ENCODE results near the gene SRRM1. TPM values are rescaled to one million over a fixed set of nuclear protein-coding genes. Genes with fewer than 3 reads are reported as not detected.
"Not testable (repeated sequence)": the region's sequence is repeated elsewhere in the genome, so short reads cannot be mapped to it uniquely, and the experiment has no call there.

The SRRM1 gene
- total RNA-seq, 1 experiment from 2014 or later: 128 TPM

- Histone ChIP-seq H3K36me3 (ENCODE audit: control insufficient read depth, insufficient read depth, low read length) (no peaks in the 10 kb centered on the region), H3K4me3 (ENCODE audit: low read depth, low read length) (peak overlapping the region; percentile 21), H3K27me3 (replicated peaks; ENCODE audit: control insufficient read depth, insufficient read depth, low read length) (no peaks in the 10 kb centered on the region), H3K9me3 (no peaks in the 10 kb centered on the region), H3K4me1 (0 out of 2 replicates have a peak, but pooled peaks cover 7% of the 10 kb centered on the region)
- CTCF ChIA-PET: interaction anchor here (0.6 to 1.5 kb wide), 9 partner anchors 14 to 204 kb away, joined by 3 to 8 read pairs (median 3); partner anchors contain the start of gene CLIC4
- H3K27me3 Mint-ChIP-seq (ENCODE audit: insufficient read depth, unreplicated experiment): no peaks in the 10 kb centered on the region
- intact Hi-C loops (cut with micrococcal nuclease; ENCODE audit: unreplicated experiment): loop anchor here (5.0 kb wide), 1 partner anchor 42 kb away; the partner anchor contains the start of gene CLIC4
- H3K4me3 Mint-ChIP-seq (ENCODE audit: unreplicated experiment): peak overlapping the region; percentile 85
- BruUV-seq (replicated peaks): TSS peak; percentile 33
- no peak for TF ChIP-seq CTCF (IDR thresholded peaks at IDR 0.05; ENCODE audit: insufficient read depth in 1 of 2, low read depth in 1 of 2, low read length in 1 of 2, severe bottlenecking in 1 of 2, unreplicated experiment in 1 of 2)
- peak; percentile 88 to 89 for DNase-seq
- POLR2A ChIA-PET: interaction anchor here (0.5 to 1.8 kb wide), 3 partner anchors 19 to 40 kb away, joined by 3 to 10 read pairs (median 6); partner anchors contain the start of gene CLIC4
- H3K9me3 Mint-ChIP-seq (ENCODE audit: unreplicated experiment): no peaks in the 10 kb centered on the region
- H3K4me1 Mint-ChIP-seq (ENCODE audit: low read depth, unreplicated experiment): peaks cover 16% of the 10 kb centered on the region
- H3K36me3 Mint-ChIP-seq (ENCODE audit: insufficient read depth, unreplicated experiment): peaks cover 7% of the 10 kb centered on the region
- peak overlapping the region; percentile 74 for H3K27ac Mint-ChIP-seq (ENCODE audit: unreplicated experiment)
Measured at GRCh38 chr1:24705260-24706073, 62.4 kb downstream of the SRRM1 start.

GRCh38 chr1:24706074-24706389, 62.9 kb downstream of the SRRM1 start:
- peak overlapping the region; percentile 21 for H3K4me3 ChIP-seq (ENCODE audit: low read depth, low read length)
- H3K9me3 Mint-ChIP-seq (ENCODE audit: unreplicated experiment); H3K27me3 Mint-ChIP-seq (ENCODE audit: insufficient read depth, unreplicated experiment); DNase-seq; H3K27me3 ChIP-seq (replicated peaks; ENCODE audit: control insufficient read depth, insufficient read depth, low read length); H3K9me3 ChIP-seq; H3K36me3 Mint-ChIP-seq (ENCODE audit: insufficient read depth, unreplicated experiment); H3K4me1 ChIP-seq; H3K36me3 ChIP-seq (ENCODE audit: control insufficient read depth, insufficient read depth, low read length); BruUV-seq (replicated peaks): not testable (repeated sequence)
- ChIA-PET CTCF (interaction anchor here (0.7 to 1.5 kb wide), 5 partner anchors 15 to 203 kb away, joined by 3 to 8 read pairs (median 3); no protein-coding TSS in a partner anchor), POLR2A (interaction anchor here (1.2 to 1.8 kb wide), 2 partner anchors 19 to 39 kb away, joined by 6 to 10 read pairs; partner anchors contain the start of gene CLIC4)
- intact Hi-C loops (cut with micrococcal nuclease; ENCODE audit: unreplicated experiment): loop anchor here (5.0 kb wide), 1 partner anchor 41 kb away; the partner anchor contains the start of gene CLIC4
- Mint-ChIP-seq H3K4me3 (ENCODE audit: unreplicated experiment) (peak overlapping the region; percentile 85), H3K4me1 (ENCODE audit: low read depth, unreplicated experiment) (peaks cover 16% of the 10 kb centered on the region), H3K27ac (ENCODE audit: unreplicated experiment) (peak overlapping the region; percentile 74)

GRCh38 chr1:24707687-24708086, 64.6 kb downstream of the SRRM1 start:
- no peaks in the 10 kb centered on the region for H3K9me3 Mint-ChIP-seq (ENCODE audit: unreplicated experiment)
- POLR2A ChIA-PET: no interaction called here
- peaks cover 16% of the 10 kb centered on the region for H3K4me1 Mint-ChIP-seq (ENCODE audit: low read depth, unreplicated experiment)
- peak overlapping the region; percentile 72 for H3K27ac Mint-ChIP-seq (ENCODE audit: unreplicated experiment)
- Histone ChIP-seq H3K36me3 (ENCODE audit: control insufficient read depth, insufficient read depth, low read length) (no peaks in the 10 kb centered on the region), H3K4me1 (peaks cover 16% of the 10 kb centered on the region), H3K27me3 (replicated peaks; ENCODE audit: control insufficient read depth, insufficient read depth, low read length) (no peaks in the 10 kb centered on the region), H3K4me3 (ENCODE audit: low read depth, low read length) (no peak overlapping the region), H3K9me3 (no peaks in the 10 kb centered on the region)
- intact Hi-C loops (cut with micrococcal nuclease; ENCODE audit: unreplicated experiment): loop anchor here (5.0 kb wide), 1 partner anchor 40 kb away; the partner anchor contains the start of gene CLIC4
- no TSS peak for BruUV-seq (replicated peaks)
- no peak overlapping the region for H3K4me3 Mint-ChIP-seq (ENCODE audit: unreplicated experiment)
- TF ChIP-seq CTCF (IDR thresholded peaks at IDR 0.05; ENCODE audit: insufficient read depth in 1 of 2, low read depth in 1 of 2, low read length in 1 of 2, severe bottlenecking in 1 of 2, unreplicated experiment in 1 of 2): no peak
- peaks cover 7% of the 10 kb centered on the region for H3K36me3 Mint-ChIP-seq (ENCODE audit: insufficient read depth, unreplicated experiment)
- DNase-seq: no peak
- no peaks in the 10 kb centered on the region for H3K27me3 Mint-ChIP-seq (ENCODE audit: insufficient read depth, unreplicated experiment)
- CTCF ChIA-PET: no interaction called here
